CD14-positive monocyte (primary cell): ENCODE results near the gene CASTOR1. TPM values are rescaled to one million over a fixed set of nuclear protein-coding genes. Genes with fewer than 3 reads are reported as not detected.

Experiments used
- DNase-seq, 3 donors: peaks; one replicate each; pipeline ENCODE4 v3.0.0-alpha.2; 2011 to 2022
- H2AFZ ChIP-seq: 2 replicates; pipeline ENCODE4 v1.6.0; 2012; ENCODE audit warnings: mild to moderate bottlenecking, low read depth, low read length, inconsistent platforms; ENCODE audit not compliant: insufficient read depth, poor library complexity, severe bottlenecking
- H3K27ac ChIP-seq, 2 donors: 1 replicate in 1 of 2; 2 replicates in 1 of 2; pipeline ENCODE4 v1.5.1; 2012 to 2013; ENCODE audit warnings: low read length in 2 of 2, control low read depth in 1 of 2, inconsistent platforms in 1 of 2, low read depth in 1 of 2, mild to moderate bottlenecking in 1 of 2
- H3K27me3 ChIP-seq, 2 donors: one replicate each; pipeline versions ENCODE4 v1.6.0 to v1.6.1; 2011 to 2013; ENCODE audit warnings: low read length in 2 of 2; ENCODE audit not compliant: control insufficient read depth in 2 of 2, insufficient read depth in 2 of 2
- H3K36me3 ChIP-seq, 2 donors: replicated peaks in 1 of 2; 1 replicate in 1 of 2; 2 replicates in 1 of 2; pipeline versions ENCODE4 v1.5.1 to v1.6.1; 2012 to 2013; ENCODE audit warnings: low read length in 2 of 2, control low read depth in 1 of 2, inconsistent platforms in 1 of 2, mild to moderate bottlenecking in 1 of 2; ENCODE audit not compliant: insufficient read depth in 2 of 2, control insufficient read depth in 1 of 2
- H3K4me1 ChIP-seq, 2 donors: 1 replicate in 1 of 2; 2 replicates in 1 of 2; pipeline versions ENCODE4 v1.5.1 to v1.6.1; 2012 to 2013; ENCODE audit warnings: low read length in 2 of 2, control low read depth in 1 of 2, inconsistent platforms in 1 of 2, mild to moderate bottlenecking in 1 of 2, moderate library complexity in 1 of 2; ENCODE audit not compliant: insufficient read depth in 2 of 2, control insufficient read depth in 1 of 2
- H3K4me2 ChIP-seq: replicated peaks from 2 replicates; pipeline ENCODE3; 2012; ENCODE audit warnings: low read length, moderate library complexity, mild to moderate bottlenecking; ENCODE audit not compliant: poor library complexity, severe bottlenecking; ENCODE audit errors: extremely low read depth
- H3K4me3 ChIP-seq, 3 experiments: fragments of 200-600 bp in 1 of 3; sonication (generic) in 1 of 3; replicated peaks in 1 of 3; 1 replicate in 2 of 3; 2 replicates in 1 of 3; pipeline ENCODE4 v1.5.1; 2011 to 2013; ENCODE audit warnings: low read length in 3 of 3, mild to moderate bottlenecking in 3 of 3, control low read depth in 2 of 3, low read depth in 2 of 3, inconsistent platforms in 1 of 3, moderate library complexity in 1 of 3
- H3K79me2 ChIP-seq: 2 replicates; pipeline ENCODE4 v1.6.0; 2012; ENCODE audit warnings: mild to moderate bottlenecking, control low read depth, inconsistent platforms, low read length, moderate library complexity; ENCODE audit not compliant: insufficient read depth
- H3K9ac ChIP-seq: 2 replicates; pipeline ENCODE4 v1.6.0; 2017; ENCODE audit warnings: low read length, mild to moderate bottlenecking; ENCODE audit not compliant: insufficient read depth, poor library complexity, severe bottlenecking
- H3K9me3 ChIP-seq, 2 donors: replicated peaks in 1 of 2; 1 replicate in 1 of 2; 2 replicates in 1 of 2; pipeline versions ENCODE4 v1.5.1 to v1.6.1; 2012 to 2013; ENCODE audit warnings: low read length in 2 of 2, control low read depth in 1 of 2; ENCODE audit not compliant: control insufficient read depth in 1 of 2, insufficient read depth in 1 of 2
- H4K20me1 ChIP-seq: 2 replicates; pipeline ENCODE4 v1.6.0; 2012; ENCODE audit warnings: mild to moderate bottlenecking, low read length, control low read depth, moderate library complexity; ENCODE audit not compliant: insufficient read depth
- H3K27ac Mint-ChIP-seq, 7 donors: one replicate each; pipeline ENCODE4 v1.8.0; 2020; ENCODE audit warnings: mild to moderate bottlenecking in 7 of 7, mixed read lengths in 7 of 7, moderate library complexity in 6 of 7, inconsistent platforms in 2 of 7
- H3K27me3 Mint-ChIP-seq, 3 donors: one replicate each; pipeline ENCODE4 v1.8.0; 2021 to 2022; ENCODE audit warnings: low read depth in 3 of 3, mild to moderate bottlenecking in 3 of 3, mixed read lengths in 3 of 3, moderate library complexity in 3 of 3, inconsistent platforms in 1 of 3
- H3K36me3 Mint-ChIP-seq, 2 donors: one replicate each; pipeline ENCODE4 v1.8.0; 2020; ENCODE audit warnings: mixed read lengths in 2 of 2, inconsistent platforms in 1 of 2, mild to moderate bottlenecking in 1 of 2
- H3K4me1 Mint-ChIP-seq: one replicate; pipeline ENCODE4 v1.8.0; 2020; ENCODE audit warnings: mild to moderate bottlenecking, mixed read lengths
- H3K4me3 Mint-ChIP-seq, 2 donors: one replicate each; pipeline ENCODE4 v1.8.0; 2020; ENCODE audit warnings: mild to moderate bottlenecking in 2 of 2, mixed read lengths in 2 of 2, moderate library complexity in 1 of 2
- H3K9me3 Mint-ChIP-seq, 7 donors: one replicate each; pipeline ENCODE4 v1.8.0; 2020 to 2022; ENCODE audit warnings: mixed read lengths in 7 of 7, mild to moderate bottlenecking in 6 of 7, moderate library complexity in 6 of 7, inconsistent platforms in 2 of 7
- WGBS: methylation state at CpG from one replicate; pipeline ENCODE4 v1.1.5; 2013; ENCODE audit warnings: missing lambda C conversion rate; ENCODE audit not compliant: insufficient coverage; 5-methylcytosine and 5-hydroxymethylcytosine counted together
- intact Hi-C, 2 donors: fragments of 100-400 bp; cut with micrococcal nuclease; formaldehyde crosslinking; loops; one replicate each; pipeline versions ENCODE4 v1.15.0 to v1.15.1; 2023
- polyA plus RNA-seq, 3 donors: library from polyadenylated mRNA; depleted of rRNA in 1 of 3; unstranded in 2 of 3; stranded (reverse) in 1 of 3; fragments of 300-500 nt in 2 of 3; fragments of >200 nt in 1 of 3; fragmentation: Illumina TruSeq in 2 of 3; gene quantifications; 1 replicate in 2 of 3; 2 replicates in 1 of 3; pipeline ENCODE4 v1.2.3, GENCODE V29; 2012 to 2021
- TF ChIP-seq, protein P1 (sequence below): fragments of 200-600 bp; IDR thresholded peaks from one replicate; pipeline ENCODE4 v1.8.0; 2022; ENCODE audit warnings: antibody characterized with exemption, mild to moderate bottlenecking

Gene CASTOR1
- polyA plus RNA-seq, 3 donors = 6.4 to 15.5 (median 6.5) TPM

DNA sequence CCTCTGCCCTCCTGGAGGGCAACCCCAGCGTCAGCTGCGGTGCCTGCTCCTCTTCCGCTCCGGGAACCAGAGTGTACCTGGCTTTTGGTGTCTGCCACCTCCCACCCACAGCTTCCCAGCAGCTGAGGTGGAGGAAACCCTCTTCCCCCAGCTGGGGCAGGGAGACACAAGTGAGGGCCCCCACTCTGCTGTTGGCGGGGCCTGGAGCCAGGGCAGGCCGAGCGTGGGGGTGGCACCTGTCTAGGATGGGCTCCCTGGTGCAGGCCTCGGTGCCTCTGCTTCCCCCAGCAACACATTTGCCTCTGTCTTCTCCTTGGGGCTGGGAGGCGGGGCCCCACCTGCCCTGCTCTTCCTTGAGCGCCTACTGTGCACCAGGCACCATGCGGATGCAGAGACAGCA, 29.0 kb downstream of the CASTOR1 start:
- Histone ChIP-seq H3K9ac (no peak overlapping the region), H3K27me3 (no peaks in the 10 kb centered on the region), H4K20me1 (no peaks in the 10 kb centered on the region), H3K9me3 (no peaks in the 10 kb centered on the region), H2AFZ (no peak overlapping the region), H3K27ac (no peak overlapping the region), H3K4me3 (no peak overlapping the region), H3K4me2 (no peak overlapping the region), H3K4me1 (peaks cover 54 to 61% of the 10 kb centered on the region in 2 donors), H3K36me3 (no peaks in the 10 kb centered on the region), H3K79me2 (no peaks in the 10 kb centered on the region)
- H3K27ac Mint-ChIP-seq = peak overlapping the region in 6 of 7 donors; percentile 13 to 99 (median 90)
- peaks cover 68% of the 10 kb centered on the region for H3K4me1 Mint-ChIP-seq
- TF ChIP-seq, protein P1, sequence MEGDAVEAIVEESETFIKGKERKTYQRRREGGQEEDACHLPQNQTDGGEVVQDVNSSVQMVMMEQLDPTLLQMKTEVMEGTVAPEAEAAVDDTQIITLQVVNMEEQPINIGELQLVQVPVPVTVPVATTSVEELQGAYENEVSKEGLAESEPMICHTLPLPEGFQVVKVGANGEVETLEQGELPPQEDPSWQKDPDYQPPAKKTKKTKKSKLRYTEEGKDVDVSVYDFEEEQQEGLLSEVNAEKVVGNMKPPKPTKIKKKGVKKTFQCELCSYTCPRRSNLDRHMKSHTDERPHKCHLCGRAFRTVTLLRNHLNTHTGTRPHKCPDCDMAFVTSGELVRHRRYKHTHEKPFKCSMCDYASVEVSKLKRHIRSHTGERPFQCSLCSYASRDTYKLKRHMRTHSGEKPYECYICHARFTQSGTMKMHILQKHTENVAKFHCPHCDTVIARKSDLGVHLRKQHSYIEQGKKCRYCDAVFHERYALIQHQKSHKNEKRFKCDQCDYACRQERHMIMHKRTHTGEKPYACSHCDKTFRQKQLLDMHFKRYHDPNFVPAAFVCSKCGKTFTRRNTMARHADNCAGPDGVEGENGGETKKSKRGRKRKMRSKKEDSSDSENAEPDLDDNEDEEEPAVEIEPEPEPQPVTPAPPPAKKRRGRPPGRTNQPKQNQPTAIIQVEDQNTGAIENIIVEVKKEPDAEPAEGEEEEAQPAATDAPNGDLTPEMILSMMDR = no peak
- DNase-seq = no peak
- peaks cover 9 to 17% of the 10 kb centered on the region in 2 donors for H3K36me3 Mint-ChIP-seq
- H3K27me3 Mint-ChIP-seq = peaks cover 12 to 20% (median 14%) of the 10 kb centered on the region in 3 donors
- no peaks in the 10 kb centered on the region for H3K9me3 Mint-ChIP-seq
- intact Hi-C loops = loop anchor here in 1 of 2 donors (2.0 kb wide), 1 partner anchor 47 kb away; no protein-coding TSS in a partner anchor
- H3K4me3 Mint-ChIP-seq = no peak overlapping the region
- 100% methylated on average over 4 of the region's 11 CpGs for WGBS

GRCh38 chr22:30254314-30254713, 35.0 kb downstream of the CASTOR1 start:
- H3K27ac ChIP-seq = no peak overlapping the region
- H3K9me3 Mint-ChIP-seq = no peaks in the 10 kb centered on the region
- no peak for DNase-seq
- H3K27ac Mint-ChIP-seq = peak overlapping the region in 2 of 7 donors; percentile 30 to 58
- WGBS = 70% methylated on average over 4 of the region's 6 CpGs
- H3K79me2 ChIP-seq = no peaks in the 10 kb centered on the region
- H3K9ac ChIP-seq = no peak overlapping the region
- H3K36me3 Mint-ChIP-seq = no peaks in the 10 kb centered on the region
- H3K36me3 ChIP-seq = no peaks in the 10 kb centered on the region
- intact Hi-C loops = loop anchor here in 1 of 2 donors (2.0 kb wide), 1 partner anchor 146 kb away; no protein-coding TSS in a partner anchor
- H3K4me3 ChIP-seq = no peak overlapping the region
- peaks cover 16 to 28% of the 10 kb centered on the region in 2 donors for H3K4me1 ChIP-seq
- no peak overlapping the region for H3K4me2 ChIP-seq
- H3K4me1 Mint-ChIP-seq = peaks cover 35% of the 10 kb centered on the region
- peaks cover 5 to 14% (median 10%) of the 10 kb centered on the region in 3 donors for H3K27me3 Mint-ChIP-seq
- H2AFZ ChIP-seq = no peak overlapping the region
- no peaks in the 10 kb centered on the region for H3K27me3 ChIP-seq
- H3K4me3 Mint-ChIP-seq = no peak overlapping the region
- TF ChIP-seq, protein P1 = no peak
- H3K9me3 ChIP-seq = no peaks in the 10 kb centered on the region
- H4K20me1 ChIP-seq = no peaks in the 10 kb centered on the region
